ENCODE measurements around the gene FSIP2. TPM values are rescaled to one million over a fixed set of nuclear protein-coding genes. Genes with fewer than 3 reads are reported as not detected.

Gene FSIP2, protein sequence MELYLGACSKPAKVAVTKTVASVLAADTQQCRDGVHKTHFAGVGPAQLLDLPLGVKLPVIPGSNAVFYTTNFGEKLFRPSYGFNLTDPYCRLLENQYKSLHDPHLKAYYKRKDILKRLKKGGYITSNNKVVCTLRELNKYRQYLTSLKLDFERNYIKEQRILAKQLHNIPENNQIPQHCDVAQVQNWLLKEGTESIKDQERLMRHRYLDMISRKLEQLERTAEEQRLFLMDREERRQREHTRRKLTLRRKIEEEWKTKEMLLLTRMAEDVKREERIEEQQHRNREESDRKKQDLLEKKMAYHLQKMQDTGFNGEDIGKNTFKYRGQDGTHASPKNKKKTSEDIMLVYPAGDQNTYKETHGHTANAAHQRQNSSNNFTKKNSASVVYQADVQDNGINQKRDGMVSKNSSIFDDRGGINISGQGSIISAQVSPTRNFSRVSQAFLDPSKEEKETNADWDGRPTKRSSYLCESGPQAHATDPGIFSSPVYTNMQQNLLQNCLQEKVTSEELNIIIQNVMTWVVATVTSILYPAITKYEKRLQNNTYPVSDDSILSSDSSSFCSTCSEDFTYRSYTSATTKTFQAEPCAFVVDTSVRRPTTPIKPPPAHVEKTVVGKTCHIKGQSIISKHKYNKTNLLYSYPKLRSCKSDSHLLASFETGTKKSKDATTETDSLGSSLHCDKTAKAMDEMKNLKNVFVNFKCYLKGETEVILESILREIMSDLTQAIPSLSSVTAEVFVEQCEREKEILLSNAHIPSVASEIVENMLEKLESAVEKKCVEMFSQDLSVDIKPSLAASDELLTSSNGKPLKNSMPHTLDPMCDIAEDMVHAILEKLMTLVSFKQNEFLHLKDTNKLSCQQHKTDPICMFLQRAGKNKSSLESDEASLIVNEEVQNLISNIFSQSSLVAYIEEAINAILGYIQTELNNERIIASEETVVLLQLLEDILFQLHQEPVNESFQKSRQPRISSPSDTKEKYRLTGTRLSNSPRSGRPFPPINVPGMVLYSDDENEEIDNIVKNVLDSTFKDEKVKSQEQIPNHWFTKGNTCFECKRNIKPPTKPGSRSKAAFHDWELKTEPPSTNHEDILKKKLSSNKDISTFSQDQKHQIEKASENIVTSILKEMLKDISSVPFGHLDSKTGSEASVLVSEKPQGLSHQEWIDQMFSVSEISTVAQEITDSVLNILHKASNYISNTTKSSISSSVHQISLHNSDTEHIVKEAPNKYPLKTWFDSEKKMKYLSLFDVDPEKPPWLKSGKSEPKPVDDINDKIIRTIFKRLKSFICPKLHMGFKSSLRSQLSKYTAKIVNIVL (N-terminal part only)
- total RNA-seq (2014; rRNA removed; shearing (Covaris generic)), result not detected in 2 replicates

- in situ Hi-C loops (cut with HindIII; ENCODE audit: low sequenced_read_pairs), result no loop called here
- DNase-seq (ENCODE audit: low spot score), result peak; percentile 44
These were observed at the start of gene FSIP2 for GRCh38 chr2:185738679-185739472. Gene FSIP2, plus strand, starts transcription at chr2:185738804. Its CDS starts 91 bp downstream, at chr2:185738895.

GRCh38 chr2:185689906-185690539 lies 48.6 kb upstream of the FSIP2 start:
- in situ Hi-C loops (cut with HindIII; ENCODE audit: low sequenced_read_pairs), result no loop called here

GRCh38 chr2:185695711-185696235 lies 42.8 kb upstream of the FSIP2 start:
- in situ Hi-C loops (cut with HindIII; ENCODE audit: low sequenced_read_pairs), result no loop called here
- no peak for DNase-seq (ENCODE audit: low spot score)

More at GRCh38 chr2:185689906-185690539, 48.6 kb upstream of the FSIP2 start:
- DNase-seq (ENCODE audit: low spot score), result no peak

DNA sequence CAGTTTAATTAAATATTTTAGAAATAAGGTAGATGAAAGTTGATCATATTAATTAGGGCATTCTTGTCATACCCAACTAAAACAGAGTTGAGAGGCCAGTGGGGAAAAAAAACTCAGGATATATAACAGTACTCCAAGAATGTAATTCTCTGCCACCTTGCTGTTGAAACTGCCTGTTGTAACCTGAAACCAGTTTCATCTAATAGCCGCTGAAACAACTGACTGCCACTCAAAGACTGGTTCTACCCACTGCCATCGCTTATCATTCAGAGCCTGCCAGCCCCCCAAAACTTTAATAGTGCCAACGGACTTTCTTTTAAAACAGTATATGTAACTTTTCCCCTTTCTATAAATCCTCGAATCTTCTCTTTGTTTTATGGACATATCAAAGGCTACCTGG lies 37.7 kb upstream of the FSIP2 start:
- no peak for DNase-seq (ENCODE audit: low spot score)
- in situ Hi-C loops (cut with HindIII; ENCODE audit: low sequenced_read_pairs), result no loop called here

DNA sequence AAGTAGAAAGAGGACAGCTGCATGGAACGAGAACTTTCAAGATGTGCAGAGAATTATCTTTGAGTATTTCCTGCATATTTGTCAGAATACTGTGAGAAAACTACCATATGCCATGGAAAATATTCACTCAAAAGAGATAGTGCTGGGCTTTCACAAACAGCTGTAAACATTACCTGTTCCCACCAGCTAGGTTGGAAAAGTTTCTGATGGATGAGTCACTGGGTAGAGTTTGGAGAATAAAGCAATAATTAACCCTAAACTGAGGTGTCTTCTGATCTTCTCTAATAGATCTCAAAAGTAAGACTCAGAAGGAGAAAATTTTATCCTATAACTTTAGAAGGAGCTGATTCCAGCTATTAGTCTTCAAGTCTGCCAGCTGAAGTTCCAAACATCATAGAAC lies 3.9 kb upstream of the FSIP2 start:
- in situ Hi-C loops (cut with HindIII; ENCODE audit: low sequenced_read_pairs), result no loop called here
- no peak for DNase-seq (ENCODE audit: low spot score)

- in situ Hi-C loops (cut with HindIII; ENCODE audit: low sequenced_read_pairs), result no loop called here
- no peak for DNase-seq (ENCODE audit: low spot score)
These were observed 2.4 kb upstream of the FSIP2 start for GRCh38 chr2:185736210-185736609.

DNA sequence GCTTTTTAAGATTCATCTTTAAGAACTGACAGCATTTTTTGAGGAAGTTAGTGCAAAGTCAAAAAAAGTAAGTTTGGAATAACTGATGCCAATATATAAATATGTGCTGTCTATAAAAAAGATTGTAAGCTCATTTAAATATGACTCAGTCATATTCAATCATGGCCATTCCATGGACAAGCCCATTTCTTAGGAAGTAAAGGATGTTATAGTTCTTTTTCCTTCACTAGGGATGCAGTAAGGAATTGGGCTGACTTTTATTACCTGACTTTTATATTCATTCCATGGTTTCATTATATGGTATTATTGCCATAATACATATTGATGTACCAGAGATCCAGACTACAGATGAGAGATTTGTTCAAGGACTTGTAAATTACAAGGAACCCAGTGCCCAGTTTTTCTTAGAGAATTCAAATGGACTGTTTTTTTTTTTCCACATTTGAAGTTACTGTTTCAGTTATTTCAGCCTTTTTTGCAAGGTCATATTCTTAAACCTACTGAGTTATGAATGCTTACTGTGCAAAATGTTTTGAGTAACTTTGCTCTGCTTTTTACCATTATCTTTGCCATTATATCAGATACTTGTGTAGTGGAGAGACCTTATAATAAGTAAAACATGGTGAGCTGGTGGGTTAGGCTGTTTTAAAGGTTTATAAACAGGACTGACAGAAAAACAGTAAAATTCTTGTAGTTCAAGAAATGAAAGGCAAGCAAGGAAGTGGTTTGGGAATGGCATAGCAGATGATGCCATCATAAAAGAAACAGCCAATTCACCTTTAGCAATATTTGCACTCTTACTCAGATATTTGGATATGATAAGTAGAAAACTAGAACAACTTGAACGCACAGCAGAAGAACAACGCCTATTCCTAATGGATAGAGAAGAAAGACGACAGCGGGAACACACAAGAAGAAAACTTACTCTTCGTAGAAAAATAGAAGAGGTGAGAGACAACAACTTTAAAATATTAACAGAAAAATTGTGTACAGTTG lies 7.6 kb downstream of the FSIP2 start:
- no peak for DNase-seq (ENCODE audit: low spot score)
- in situ Hi-C loops (cut with HindIII; ENCODE audit: low sequenced_read_pairs), result no loop called here

- in situ Hi-C loops (cut with HindIII; ENCODE audit: low sequenced_read_pairs), result no loop called here
- DNase-seq (ENCODE audit: low spot score), result no peak
These were observed 18.8 kb downstream of the FSIP2 start for GRCh38 chr2:185757356-185757755.

- in situ Hi-C loops (cut with HindIII; ENCODE audit: low sequenced_read_pairs), result no loop called here
- no peak for DNase-seq (ENCODE audit: low spot score)
These were observed 32.8 kb downstream of the FSIP2 start for GRCh38 chr2:185771396-185771795.

DNA sequence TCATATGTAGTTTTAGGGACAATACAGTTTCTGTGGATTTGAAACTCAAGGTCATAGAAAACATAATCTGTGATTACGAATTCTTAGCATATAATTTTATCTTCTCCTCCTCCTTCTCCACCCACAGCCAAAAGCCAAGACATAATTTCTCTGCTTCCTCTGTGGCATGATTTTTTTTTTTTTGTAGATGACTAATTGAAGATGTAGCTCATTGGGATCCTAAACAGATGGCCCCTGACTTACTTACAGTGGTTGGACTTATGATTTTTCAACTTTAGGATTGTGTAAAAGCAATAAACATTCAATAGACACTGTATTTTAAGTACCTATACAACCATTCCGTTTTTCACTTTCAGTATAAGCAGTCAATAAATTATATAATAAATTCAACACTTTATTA lies 42.3 kb downstream of the FSIP2 start:
- in situ Hi-C loops (cut with HindIII; ENCODE audit: low sequenced_read_pairs), result no loop called here
- no peak for DNase-seq (ENCODE audit: low spot score)

GRCh38 chr2:185782223-185782769 lies 43.7 kb downstream of the FSIP2 start:
- DNase-seq (ENCODE audit: low spot score), result no peak
- in situ Hi-C loops (cut with HindIII; ENCODE audit: low sequenced_read_pairs), result no loop called here

DNA sequence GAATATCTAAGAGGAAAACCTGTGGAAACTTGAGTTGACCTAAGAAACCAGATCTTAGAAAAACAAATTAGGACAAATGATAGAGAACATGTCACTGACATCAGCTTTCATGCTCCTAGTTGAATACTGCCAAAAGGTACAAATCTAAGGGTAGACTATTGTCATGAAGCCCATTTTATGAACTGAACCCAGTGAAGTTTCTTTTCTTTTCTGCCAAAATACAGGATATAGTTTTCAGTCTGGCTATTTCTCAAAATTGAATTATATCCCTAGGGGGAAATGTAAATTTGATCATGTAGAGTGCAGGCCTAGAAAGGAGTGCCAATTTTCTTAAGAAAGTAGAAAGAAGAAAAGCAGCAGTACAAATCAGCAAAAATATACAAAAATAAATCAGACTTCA lies 46.6 kb downstream of the FSIP2 start:
- no peak for DNase-seq (ENCODE audit: low spot score)
- in situ Hi-C loops (cut with HindIII; ENCODE audit: low sequenced_read_pairs), result no loop called here

DNA sequence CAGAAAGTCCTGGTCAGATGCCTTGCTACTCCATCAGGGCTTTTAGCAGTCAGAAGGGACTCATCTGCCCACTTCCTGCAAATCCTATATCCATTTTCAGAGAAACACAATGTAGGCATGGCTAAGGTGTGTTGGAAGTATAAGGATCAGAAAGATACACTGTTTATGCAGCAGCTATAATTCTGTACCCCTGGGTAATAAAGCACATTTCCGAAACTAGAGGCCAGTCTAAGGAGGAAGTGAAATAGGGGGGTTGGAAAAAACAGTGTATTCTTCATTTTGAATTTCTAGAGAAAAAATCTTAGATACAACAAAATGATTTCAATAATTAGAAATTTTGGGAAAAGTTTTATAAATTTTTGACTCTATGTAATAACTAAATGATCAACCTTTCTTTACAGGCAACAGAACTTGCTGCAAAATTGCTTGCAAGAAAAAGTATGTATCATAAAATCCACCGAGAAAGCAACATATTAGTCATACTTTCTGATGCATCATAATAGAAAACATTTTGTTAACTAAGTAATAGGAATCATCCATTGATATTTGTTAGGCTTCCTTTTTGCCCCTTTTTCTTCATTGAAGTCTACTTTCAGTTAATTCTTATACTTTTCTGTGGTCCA lies 47.4 kb downstream of the FSIP2 start:
- DNase-seq (ENCODE audit: low spot score), result no peak
- in situ Hi-C loops (cut with HindIII; ENCODE audit: low sequenced_read_pairs), result no loop called here

DNA sequence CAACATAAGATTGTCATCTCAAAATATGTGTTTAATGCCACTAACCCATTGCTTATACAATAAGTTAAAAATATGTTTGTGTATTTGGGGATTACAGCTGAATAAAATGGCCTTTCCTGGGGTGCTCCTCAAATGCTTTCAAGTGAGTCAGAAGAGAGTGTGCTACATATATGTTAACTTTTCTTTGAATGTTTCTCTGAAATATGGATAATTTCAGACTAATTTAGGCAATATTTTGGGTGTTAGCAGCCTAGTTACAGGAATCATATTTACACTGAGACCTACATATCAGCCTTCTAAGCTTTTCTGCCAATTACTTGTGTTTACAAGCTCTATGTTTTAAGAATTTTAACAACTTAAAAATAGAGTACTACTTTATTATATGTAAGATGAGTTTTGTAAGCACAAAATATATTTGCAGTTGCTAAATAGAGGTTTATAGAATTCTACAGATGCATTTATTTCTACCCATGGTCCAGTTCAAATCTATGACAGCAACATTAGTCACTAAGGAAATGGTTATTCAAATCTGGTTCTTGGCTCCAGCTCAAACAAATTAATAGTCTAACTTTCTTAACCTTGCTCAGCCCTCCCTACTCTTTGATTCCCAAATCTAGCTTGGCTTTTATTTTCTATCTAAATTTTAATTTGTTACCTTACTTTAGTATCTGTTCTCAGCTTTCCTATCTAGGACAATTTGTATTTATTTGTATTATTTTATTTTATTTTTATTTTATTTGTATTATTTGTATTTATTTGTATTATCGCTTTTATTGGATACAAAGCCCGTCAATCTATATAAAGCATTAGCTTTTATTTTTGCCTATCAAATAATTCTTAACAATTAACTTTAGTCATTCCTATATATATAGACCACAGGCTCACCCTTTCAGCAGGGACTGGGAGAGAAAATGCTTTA lies 48.9 kb downstream of the FSIP2 start:
- in situ Hi-C loops (cut with HindIII; ENCODE audit: low sequenced_read_pairs), result no loop called here

DNA sequence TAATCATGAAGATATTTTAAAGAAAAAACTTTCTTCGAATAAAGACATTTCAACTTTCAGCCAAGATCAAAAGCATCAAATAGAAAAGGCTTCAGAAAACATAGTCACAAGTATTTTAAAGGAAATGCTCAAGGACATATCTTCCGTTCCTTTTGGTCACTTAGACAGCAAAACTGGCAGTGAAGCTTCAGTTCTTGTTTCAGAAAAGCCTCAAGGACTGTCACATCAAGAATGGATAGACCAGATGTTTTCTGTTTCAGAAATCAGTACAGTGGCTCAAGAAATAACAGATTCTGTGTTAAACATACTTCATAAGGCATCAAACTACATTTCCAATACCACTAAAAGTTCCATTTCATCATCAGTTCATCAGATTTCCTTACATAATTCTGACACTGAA lies 51.8 kb downstream of the FSIP2 start:
- no peak for DNase-seq (ENCODE audit: low spot score)
- in situ Hi-C loops (cut with HindIII; ENCODE audit: low sequenced_read_pairs), result no loop called here

More for the DNA sequence above, 48.9 kb downstream of the FSIP2 start:
- no peak for DNase-seq (ENCODE audit: low spot score)
